Measurements from ENCODE around the gene NSMCE1. TPM values are rescaled to one million over a fixed set of nuclear protein-coding genes. Genes with fewer than 3 reads are reported as not detected.

The NSMCE1 gene
- total and polyA plus RNA-seq, 7 donors = 32.5 to 65.2 (median 51.0) TPM

GRCh38 chr16:27225536-27226360, 42.8 kb downstream of the NSMCE1 start:
- no peak for TF ChIP-seq CTCF (IDR thresholded peaks at IDR 0.05)
- TF ChIP-seq EP300 (IDR thresholded peaks at IDR 0.05) = no peak
- no peak for TF ChIP-seq POLR2AphosphoS5 (IDR thresholded peaks at IDR 0.05)
- TF ChIP-seq POLR2A (IDR thresholded peaks at IDR 0.05) = no peak
- Histone ChIP-seq H3K9me3 (no peaks in the 10 kb centered on the region), H3K36me3 (peaks cover 0 to 36% (median 4%) of the 10 kb centered on the region in 4 donors), H3K27ac (no peak overlapping the region), H3K4me3 (no peak overlapping the region), H3K27me3 (no peaks in the 10 kb centered on the region), H3K4me1 (peaks cover 0 to 20% (median 18%) of the 10 kb centered on the region in 4 donors)
- no peak for DNase-seq
- intact Hi-C loops (cut with DNase I) = no loop called here
- WGBS, 2 donors = 32 to 53% methylated on average over 27 of the region's 27 CpGs

GRCh38 chr16:27224741-27225300, 43.8 kb downstream of the NSMCE1 start:
- intact Hi-C loops (cut with DNase I) = no loop called here
- no peak for TF ChIP-seq CTCF (IDR thresholded peaks at IDR 0.05)
- TF ChIP-seq POLR2AphosphoS5 (IDR thresholded peaks at IDR 0.05) = no peak
- no peak for TF ChIP-seq POLR2A (IDR thresholded peaks at IDR 0.05)
- no peak for TF ChIP-seq EP300 (IDR thresholded peaks at IDR 0.05)
- Histone ChIP-seq H3K4me1 (peaks cover 0 to 20% (median 18%) of the 10 kb centered on the region in 4 donors), H3K27ac (no peak overlapping the region), H3K36me3 (peaks cover 0 to 27% (median 2%) of the 10 kb centered on the region in 4 donors), H3K27me3 (no peaks in the 10 kb centered on the region), H3K4me3 (no peak overlapping the region), H3K9me3 (no peaks in the 10 kb centered on the region)
- 86 to 90% methylated on average over 19 of the region's 19 CpGs for WGBS, 2 donors
- no peak for DNase-seq

DNA sequence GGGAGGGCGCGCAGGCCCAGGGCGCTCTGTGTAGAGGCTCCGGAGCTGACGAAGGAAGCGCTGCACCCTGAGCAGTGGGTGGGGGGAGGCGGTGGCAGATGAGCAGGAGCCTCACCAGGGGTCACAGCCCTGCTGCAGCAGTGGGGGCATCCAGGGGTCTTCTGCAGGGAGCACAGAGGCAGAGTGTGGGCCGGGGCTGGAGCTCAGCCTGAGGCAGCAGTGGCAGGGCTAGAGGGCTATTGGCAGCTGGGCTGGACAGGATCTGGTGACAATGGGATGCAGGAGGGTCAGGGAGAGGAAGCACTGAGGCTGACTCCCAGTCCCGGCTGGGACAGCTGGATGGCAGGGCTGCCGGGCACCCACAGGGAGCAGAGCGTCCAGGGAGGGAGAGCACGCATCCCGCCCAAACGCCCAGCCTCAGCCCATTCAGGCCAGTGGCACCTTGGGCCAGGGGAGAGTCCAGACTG, 44.3 kb downstream of the NSMCE1 start:
- H3K4me3 ChIP-seq = no peak overlapping the region
- H3K27ac ChIP-seq = no peak overlapping the region
- intact Hi-C loops (cut with DNase I) = no loop called here

GRCh38 chr16:27223701-27224100, 44.9 kb downstream of the NSMCE1 start:
- intact Hi-C loops (cut with DNase I) = no loop called here
- DNase-seq = no peak
- Histone ChIP-seq H3K4me3 (no peak overlapping the region), H3K9me3 (no peaks in the 10 kb centered on the region), H3K27ac (peak overlapping the region in 1 of 4 donors; percentile 77), H3K36me3 (peaks cover 0 to 24% (median 2%) of the 10 kb centered on the region in 4 donors), H3K4me1 (peaks cover 0 to 20% (median 18%) of the 10 kb centered on the region in 4 donors), H3K27me3 (no peaks in the 10 kb centered on the region)
- TF ChIP-seq POLR2AphosphoS5 (IDR thresholded peaks at IDR 0.05) = no peak
- no peak for TF ChIP-seq EP300 (IDR thresholded peaks at IDR 0.05)
- no peak for TF ChIP-seq CTCF (IDR thresholded peaks at IDR 0.05)
- TF ChIP-seq POLR2A (IDR thresholded peaks at IDR 0.05) = no peak
- WGBS, 2 donors = 89 to 91% methylated on average over 6 of the region's 6 CpGs

More for the DNA sequence above, 44.3 kb downstream of the NSMCE1 start:
- Histone ChIP-seq H3K9me3 (no peaks in the 10 kb centered on the region), H3K27me3 (no peaks in the 10 kb centered on the region), H3K36me3 (peaks cover 0 to 24% (median 2%) of the 10 kb centered on the region in 4 donors), H3K4me1 (peaks cover 0 to 20% (median 18%) of the 10 kb centered on the region in 4 donors)
- TF ChIP-seq CTCF (IDR thresholded peaks at IDR 0.05) (no peak), POLR2A (IDR thresholded peaks at IDR 0.05) (no peak), POLR2AphosphoS5 (IDR thresholded peaks at IDR 0.05) (no peak), EP300 (IDR thresholded peaks at IDR 0.05) (no peak)
- no peak for DNase-seq
- 96 to 97% methylated on average over 14 of the region's 14 CpGs for WGBS, 2 donors
